ENCODE results near the gene ABI2.

GRCh38 chr2:203427061-203427460, 98.9 kb downstream of the ABI2 start:
- TF ChIP-seq POLR2A (IDR thresholded peaks at IDR 0.05) (no peak), CTCF (IDR thresholded peaks at IDR 0.05) (no peak)
